ENCODE results near the gene ADAM33.

The ADAM33 gene

GRCh38 chr20:3681931-3682781 lies at the start of gene ADAM33:
Gene ADAM33 (minus strand): TSS chr20:3682010. CDS start chr20:3682004, 6 bp downstream.
- DNase-seq (ENCODE audit: low read depth): no peak

- no peak for DNase-seq (ENCODE audit: low read depth)
Observed at GRCh38 chr20:3730803-3731672, 49.2 kb upstream of the ADAM33 start.

GRCh38 chr20:3729811-3730540 lies 48.2 kb upstream of the ADAM33 start:
- no peak for DNase-seq (ENCODE audit: low read depth)

GRCh38 chr20:3729378-3729777 lies 47.6 kb upstream of the ADAM33 start:
- no peak for DNase-seq (ENCODE audit: low read depth)

- no peak for DNase-seq (ENCODE audit: low read depth)
Observed at GRCh38 chr20:3728876-3729275, 47.1 kb upstream of the ADAM33 start.

- DNase-seq (ENCODE audit: low read depth): no peak
Observed at GRCh38 chr20:3728354-3728753, 46.5 kb upstream of the ADAM33 start.

- peak; percentile 89 for DNase-seq (ENCODE audit: low read depth)
Observed at GRCh38 chr20:3727401-3728021, 45.7 kb upstream of the ADAM33 start.

GRCh38 chr20:3724356-3724755 lies 42.5 kb upstream of the ADAM33 start:
- DNase-seq (ENCODE audit: low read depth): no peak

- DNase-seq (ENCODE audit: low read depth): no peak
Observed at GRCh38 chr20:3723284-3723683, 41.5 kb upstream of the ADAM33 start.

GRCh38 chr20:3721912-3722311 lies 40.1 kb upstream of the ADAM33 start:
- no peak for DNase-seq (ENCODE audit: low read depth)

- DNase-seq (ENCODE audit: low read depth): no peak
Observed at GRCh38 chr20:3720626-3721025, 38.8 kb upstream of the ADAM33 start.

GRCh38 chr20:3720068-3720467 lies 38.3 kb upstream of the ADAM33 start:
- no peak for DNase-seq (ENCODE audit: low read depth)

- no peak for DNase-seq (ENCODE audit: low read depth)
Observed at GRCh38 chr20:3719046-3719445, 37.2 kb upstream of the ADAM33 start.

- DNase-seq (ENCODE audit: low read depth): no peak
Observed at GRCh38 chr20:3716195-3716834, 34.5 kb upstream of the ADAM33 start.

GRCh38 chr20:3714092-3714491 lies 32.3 kb upstream of the ADAM33 start:
- DNase-seq (ENCODE audit: low read depth): no peak

GRCh38 chr20:3712279-3712873 lies 30.6 kb upstream of the ADAM33 start, which contains the start of gene SIGLEC1:
Gene SIGLEC1 (minus strand): TSS chr20:3712600. CDS start chr20:3707128, 5,472 bp downstream.
- DNase-seq (ENCODE audit: low read depth): no peak

GRCh38 chr20:3711484-3711941 lies 29.7 kb upstream of the ADAM33 start:
- DNase-seq (ENCODE audit: low read depth): no peak

- no peak for DNase-seq (ENCODE audit: low read depth)
Observed at GRCh38 chr20:3710703-3711483, 29.1 kb upstream of the ADAM33 start.

GRCh38 chr20:3710011-3710466 lies 28.2 kb upstream of the ADAM33 start:
- no peak for DNase-seq (ENCODE audit: low read depth)

GRCh38 chr20:3707508-3707899 lies 25.7 kb upstream of the ADAM33 start:
- DNase-seq (ENCODE audit: low read depth): no peak
